ENCODE data around the gene CHSY3. TPM values are rescaled to one million over a fixed set of nuclear protein-coding genes. Genes with fewer than 3 reads are reported as not detected.

CHSY3 gene
- total RNA-seq, 1 donor from 2014 or later, result 9.4 TPM

GRCh38 chr5:130068988-130069387 is 164.7 kb downstream of the CHSY3 start:
- H3K27ac ChIP-seq (ENCODE audit: low read depth, low read length), result no peak overlapping the region
- no peak overlapping the region for H3K4me3 ChIP-seq (ENCODE audit: insufficient read depth, low read depth, low read length)
- no peaks in the 10 kb centered on the region for H3K27me3 ChIP-seq (ENCODE audit: insufficient read depth, low read length)
- Mint-ChIP-seq H3K4me3 (ENCODE audit: unreplicated experiment) (no peak overlapping the region), H3K9me3 (ENCODE audit: unreplicated experiment) (no peaks in the 10 kb centered on the region), H3K36me3 (ENCODE audit: low read depth, unreplicated experiment) (no peaks in the 10 kb centered on the region), H3K4me1 (ENCODE audit: low read depth, unreplicated experiment) (no peaks in the 10 kb centered on the region), H3K27me3 (ENCODE audit: low read depth, unreplicated experiment) (no peaks in the 10 kb centered on the region), H3K27ac (ENCODE audit: unreplicated experiment) (no peak overlapping the region)
- no peaks in the 10 kb centered on the region for H4K20me1 ChIP-seq (ENCODE audit: insufficient read depth, low read length)
- no peak for DNase-seq (ENCODE audit: low read depth)
- FAIRE-seq, result no peak
- H3K79me2 ChIP-seq (ENCODE audit: insufficient read depth, low read length), result no peaks in the 10 kb centered on the region
- no peak overlapping the region for H2AFZ ChIP-seq (ENCODE audit: low read depth, low read length)
- H3K9me3 ChIP-seq (ENCODE audit: insufficient read depth, low read depth, low read length), result no peaks in the 10 kb centered on the region
- no peaks in the 10 kb centered on the region for H3K4me1 ChIP-seq (ENCODE audit: insufficient read depth, low read length)
- TF ChIP-seq EZH2 (IDR thresholded peaks at IDR 0.05; ENCODE audit: insufficient read depth, low read length) (no peak), CTCF (IDR thresholded peaks at IDR 0.05; ENCODE audit: insufficient read depth, low read depth, low read length) (no peak)
- H3K9ac ChIP-seq (ENCODE audit: low read length), result no peak overlapping the region
- no peak overlapping the region for H3K4me2 ChIP-seq (ENCODE audit: low read length)
- no peaks in the 10 kb centered on the region for H3K36me3 ChIP-seq (ENCODE audit: insufficient read depth, low read length)

GRCh38 chr5:130074820-130075219 is 170.6 kb downstream of the CHSY3 start:
- no peaks in the 10 kb centered on the region for H4K20me1 ChIP-seq (ENCODE audit: insufficient read depth, low read length)
- no peak for FAIRE-seq
- Mint-ChIP-seq H3K36me3 (ENCODE audit: low read depth, unreplicated experiment) (no peaks in the 10 kb centered on the region), H3K4me1 (ENCODE audit: low read depth, unreplicated experiment) (no peaks in the 10 kb centered on the region), H3K27me3 (ENCODE audit: low read depth, unreplicated experiment) (no peaks in the 10 kb centered on the region), H3K27ac (ENCODE audit: unreplicated experiment) (no peak overlapping the region), H3K4me3 (ENCODE audit: unreplicated experiment) (no peak overlapping the region), H3K9me3 (ENCODE audit: unreplicated experiment) (no peaks in the 10 kb centered on the region)
- H3K27me3 ChIP-seq (ENCODE audit: insufficient read depth, low read length), result no peaks in the 10 kb centered on the region
- H3K4me2 ChIP-seq (ENCODE audit: low read length), result no peak overlapping the region
- no peak overlapping the region for H2AFZ ChIP-seq (ENCODE audit: low read depth, low read length)
- H3K9me3 ChIP-seq (ENCODE audit: insufficient read depth, low read depth, low read length), result no peaks in the 10 kb centered on the region
- H3K4me1 ChIP-seq (ENCODE audit: insufficient read depth, low read length), result no peaks in the 10 kb centered on the region
- no peak for TF ChIP-seq EZH2 (IDR thresholded peaks at IDR 0.05; ENCODE audit: insufficient read depth, low read length)
- no peak for TF ChIP-seq CTCF (IDR thresholded peaks at IDR 0.05; ENCODE audit: insufficient read depth, low read depth, low read length)
- H3K36me3 ChIP-seq (ENCODE audit: insufficient read depth, low read length), result no peaks in the 10 kb centered on the region
- no peak for DNase-seq (ENCODE audit: low read depth)
- no peak overlapping the region for H3K4me3 ChIP-seq (ENCODE audit: insufficient read depth, low read depth, low read length)
- H3K27ac ChIP-seq (ENCODE audit: low read depth, low read length), result no peak overlapping the region
- no peak overlapping the region for H3K9ac ChIP-seq (ENCODE audit: low read length)
- H3K79me2 ChIP-seq (ENCODE audit: insufficient read depth, low read length), result no peaks in the 10 kb centered on the region

GRCh38 chr5:130077007-130077406 is 172.7 kb downstream of the CHSY3 start:
- H3K27me3 Mint-ChIP-seq (ENCODE audit: low read depth, unreplicated experiment), result no peaks in the 10 kb centered on the region
- H3K4me1 Mint-ChIP-seq (ENCODE audit: low read depth, unreplicated experiment), result no peaks in the 10 kb centered on the region
- no peaks in the 10 kb centered on the region for H3K4me1 ChIP-seq (ENCODE audit: insufficient read depth, low read length)
- no peak overlapping the region for H3K4me3 Mint-ChIP-seq (ENCODE audit: unreplicated experiment)
- H3K36me3 Mint-ChIP-seq (ENCODE audit: low read depth, unreplicated experiment), result no peaks in the 10 kb centered on the region
- H4K20me1 ChIP-seq (ENCODE audit: insufficient read depth, low read length), result no peaks in the 10 kb centered on the region
- no peak overlapping the region for H3K4me3 ChIP-seq (ENCODE audit: insufficient read depth, low read depth, low read length)
- H3K36me3 ChIP-seq (ENCODE audit: insufficient read depth, low read length), result no peaks in the 10 kb centered on the region
- H3K27ac Mint-ChIP-seq (ENCODE audit: unreplicated experiment), result no peak overlapping the region
- H3K4me2 ChIP-seq (ENCODE audit: low read length), result no peak overlapping the region
- no peaks in the 10 kb centered on the region for H3K27me3 ChIP-seq (ENCODE audit: insufficient read depth, low read length)
- H3K9me3 Mint-ChIP-seq (ENCODE audit: unreplicated experiment), result no peaks in the 10 kb centered on the region
- H3K79me2 ChIP-seq (ENCODE audit: insufficient read depth, low read length), result no peaks in the 10 kb centered on the region
- no peak overlapping the region for H3K27ac ChIP-seq (ENCODE audit: low read depth, low read length)
- DNase-seq (ENCODE audit: low read depth) (no peak), FAIRE-seq (no peak)
- no peak for TF ChIP-seq EZH2 (IDR thresholded peaks at IDR 0.05; ENCODE audit: insufficient read depth, low read length)
- no peak for TF ChIP-seq CTCF (IDR thresholded peaks at IDR 0.05; ENCODE audit: insufficient read depth, low read depth, low read length)
- no peak overlapping the region for H2AFZ ChIP-seq (ENCODE audit: low read depth, low read length)
- H3K9me3 ChIP-seq (ENCODE audit: insufficient read depth, low read depth, low read length), result no peaks in the 10 kb centered on the region
- H3K9ac ChIP-seq (ENCODE audit: low read length), result no peak overlapping the region
